Keratinocyte (primary cell): ENCODE results near the gene FANCD2. TPM values are rescaled to one million over a fixed set of nuclear protein-coding genes. Genes with fewer than 3 reads are reported as not detected.
A peak's percentile ranks its signal among the peaks of the same experiment; 100 is the strongest.
"Not testable (repeated sequence)": the region's sequence is repeated elsewhere in the genome, so short reads cannot be mapped to it uniquely, and the experiment has no call there.

Experiments used
- DNase-seq: peaks from one replicate; pipeline ENCODE4 v3.0.0-alpha.2; 2011; ENCODE audit warnings: low read depth, missing footprints, low spot score
- FAIRE-seq: peaks from 2 replicates; lab custom pipeline; 2011; peaks lifted over from hg19 to GRCh38; lab: Jason Lieb, UNC
- H2AFZ ChIP-seq: 2 replicates; pipeline ENCODE4 v1.6.0; 2012; ENCODE audit warnings: low read length, control low read depth, inconsistent platforms; ENCODE audit not compliant: control insufficient read depth
- H3K27ac ChIP-seq: 2 replicates; pipeline ENCODE4 v1.5.1; 2011; ENCODE audit warnings: low read length; ENCODE audit not compliant: control insufficient read depth, insufficient read depth
- H3K27me3 ChIP-seq: 3 replicates; pipeline ENCODE4 v1.6.0; 2011; ENCODE audit warnings: low read length; ENCODE audit not compliant: control insufficient read depth, insufficient read depth; ENCODE audit errors: extremely low read depth
- H3K36me3 ChIP-seq, 2 experiments: 2 replicates in 1 of 2; 3 replicates in 1 of 2; pipeline ENCODE4 v1.5.1; 2011; ENCODE audit warnings: low read length in 2 of 2, mild to moderate bottlenecking in 1 of 2; ENCODE audit not compliant: control insufficient read depth in 2 of 2, insufficient read depth in 2 of 2; ENCODE audit errors: extremely low read depth in 1 of 2
- H3K4me1 ChIP-seq: 3 replicates; pipeline ENCODE4 v1.5.1; 2011; ENCODE audit warnings: low read length; ENCODE audit not compliant: control insufficient read depth, insufficient read depth; ENCODE audit errors: extremely low read depth
- H3K4me2 ChIP-seq: 3 replicates; pipeline ENCODE4 v1.6.0; 2011; ENCODE audit warnings: low read depth, low read length; ENCODE audit not compliant: control insufficient read depth, insufficient read depth; ENCODE audit errors: extremely low read depth
- H3K4me3 ChIP-seq, 3 experiments: fragments of 200-600 bp in 1 of 3; sonication (generic) in 1 of 3; 2 replicates in 2 of 3; 3 replicates in 1 of 3; pipeline ENCODE4 v1.5.1; 2011 to 2016; ENCODE audit warnings: low read length in 3 of 3, mild to moderate bottlenecking in 3 of 3, control low read depth in 2 of 3, inconsistent platforms in 1 of 3, low read depth in 1 of 3, mixed read lengths in 1 of 3, mixed run types in 1 of 3, moderate library complexity in 1 of 3; ENCODE audit not compliant: control insufficient read depth in 2 of 3, insufficient read depth in 2 of 3; ENCODE audit errors: extremely low read depth in 1 of 3
- H3K79me2 ChIP-seq: 2 replicates; pipeline ENCODE4 v1.6.0; 2012; ENCODE audit warnings: low read length; ENCODE audit not compliant: control insufficient read depth, insufficient read depth
- H3K9ac ChIP-seq: 3 replicates; pipeline ENCODE4 v1.6.0; 2011; ENCODE audit warnings: low read length; ENCODE audit not compliant: control insufficient read depth, insufficient read depth; ENCODE audit errors: extremely low read depth
- H3K9me1 ChIP-seq: 3 replicates; pipeline ENCODE4 v1.6.0; 2011; ENCODE audit warnings: low read length; ENCODE audit not compliant: control insufficient read depth, insufficient read depth; ENCODE audit errors: extremely low read depth
- H3K9me3 ChIP-seq: 2 replicates; pipeline ENCODE4 v1.5.1; 2012; ENCODE audit warnings: low read depth, low read length; ENCODE audit not compliant: control insufficient read depth
- H4K20me1 ChIP-seq: 3 replicates; pipeline ENCODE4 v1.6.0; 2011; ENCODE audit warnings: low read length; ENCODE audit not compliant: control insufficient read depth, insufficient read depth; ENCODE audit errors: extremely low read depth
- EZH2 ChIP-seq: IDR thresholded peaks from one replicate; pipeline ENCODE4 v1.6.1; 2012; ENCODE audit warnings: inconsistent platforms, mild to moderate bottlenecking, low read length, moderate library complexity
- dilution Hi-C: fragments of 300-500 bp; cut with MboI; formaldehyde crosslinking; loops from one replicate; pipeline ENCODE4 v1.7.0; 2020; ENCODE audit warnings: low sequenced_read_pairs; ENCODE audit not compliant: extremely low pct_ligation_motif_present
- polyA plus RNA-seq, 5 experiments: library from polyadenylated mRNA; depleted of rRNA in 3 of 5; stranded (reverse) in 3 of 5; stranded (forward) in 1 of 5; unstranded in 1 of 5; fragments of >200 nt; gene quantifications; 1 replicate in 1 of 5; 2 replicates in 3 of 5; 3 replicates in 1 of 5; pipeline versions ENCODE4 v1.2.1 to v1.2.3, GENCODE V29; 2011 to 2012; ENCODE audit warnings: missing spikeins in 2 of 5, low read depth in 1 of 5, low replicate concordance in 1 of 5
- TF ChIP-seq, protein P1 (sequence below), 3 experiments: IDR thresholded peaks in 1 of 3; conservative IDR thresholded peaks in 1 of 3; optimal IDR thresholded peaks in 1 of 3; 2 replicates in 2 of 3; 3 replicates in 1 of 3; pipeline versions ENCODE3 to v1.5.1; 2011; ENCODE audit warnings: low read length in 3 of 3, mild to moderate bottlenecking in 3 of 3, moderate library complexity in 2 of 3, control low read depth in 1 of 3, inconsistent platforms in 1 of 3; ENCODE audit not compliant: insufficient read depth in 2 of 3; ENCODE audit errors: extremely low read depth in 1 of 3

The FANCD2 gene
- polyA plus RNA-seq, 1 donor (not counting 4 experiments of a cell fraction or from before 2014, with no cell fraction given) = 12.5 TPM

DNA sequence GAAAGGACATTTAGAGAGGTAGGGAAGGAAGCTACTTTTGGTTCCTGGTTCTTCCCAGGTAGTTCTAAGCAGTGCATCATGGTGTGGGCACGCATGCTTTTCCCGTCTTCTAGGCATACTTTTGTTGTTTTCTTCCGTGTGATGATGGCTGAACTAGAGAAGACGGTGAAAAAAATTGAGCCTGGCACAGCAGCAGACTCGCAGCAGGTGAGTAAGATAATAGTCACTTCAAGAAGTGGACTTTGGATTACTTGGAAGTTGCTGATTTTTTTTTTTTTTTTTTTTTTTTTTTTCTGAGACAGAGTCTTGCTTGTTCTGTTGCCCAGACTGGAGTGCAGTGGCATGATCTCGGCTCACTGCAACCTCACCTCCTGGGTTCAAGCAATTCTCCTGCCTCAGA is 63.9 kb downstream of the FANCD2 start:
- TF ChIP-seq EZH2 = no peak
- TF ChIP-seq, protein P1, sequence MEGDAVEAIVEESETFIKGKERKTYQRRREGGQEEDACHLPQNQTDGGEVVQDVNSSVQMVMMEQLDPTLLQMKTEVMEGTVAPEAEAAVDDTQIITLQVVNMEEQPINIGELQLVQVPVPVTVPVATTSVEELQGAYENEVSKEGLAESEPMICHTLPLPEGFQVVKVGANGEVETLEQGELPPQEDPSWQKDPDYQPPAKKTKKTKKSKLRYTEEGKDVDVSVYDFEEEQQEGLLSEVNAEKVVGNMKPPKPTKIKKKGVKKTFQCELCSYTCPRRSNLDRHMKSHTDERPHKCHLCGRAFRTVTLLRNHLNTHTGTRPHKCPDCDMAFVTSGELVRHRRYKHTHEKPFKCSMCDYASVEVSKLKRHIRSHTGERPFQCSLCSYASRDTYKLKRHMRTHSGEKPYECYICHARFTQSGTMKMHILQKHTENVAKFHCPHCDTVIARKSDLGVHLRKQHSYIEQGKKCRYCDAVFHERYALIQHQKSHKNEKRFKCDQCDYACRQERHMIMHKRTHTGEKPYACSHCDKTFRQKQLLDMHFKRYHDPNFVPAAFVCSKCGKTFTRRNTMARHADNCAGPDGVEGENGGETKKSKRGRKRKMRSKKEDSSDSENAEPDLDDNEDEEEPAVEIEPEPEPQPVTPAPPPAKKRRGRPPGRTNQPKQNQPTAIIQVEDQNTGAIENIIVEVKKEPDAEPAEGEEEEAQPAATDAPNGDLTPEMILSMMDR (optimal IDR thresholded peaks at IDR 0.05 in 1 of 3, IDR thresholded peaks at IDR 0.05 in 1 of 3, conservative IDR thresholded peaks at IDR 0.05 in 1 of 3; ENCODE audit: extremely low read depth in 1 of 3, insufficient read depth in 2 of 3, low read length in 3 of 3) = no peak
- Histone ChIP-seq H3K36me3 (peaks cover 0 to 7% of the 10 kb centered on the region in 2 experiments), H3K4me3 (no peak overlapping the region), H3K4me1 (peaks cover 13% of the 10 kb centered on the region), H3K9ac (no peak overlapping the region), H3K9me3 (no peaks in the 10 kb centered on the region), H2AFZ (no peak overlapping the region), H3K27ac (no peak overlapping the region), H3K9me1 (no peaks in the 10 kb centered on the region), H3K4me2 (no peak overlapping the region), H3K79me2 (no peaks in the 10 kb centered on the region), H3K27me3 (no peaks in the 10 kb centered on the region), H4K20me1 (no peaks in the 10 kb centered on the region)
- dilution Hi-C loops = no loop called here
- FAIRE-seq = no peak
- no peak for DNase-seq

DNA sequence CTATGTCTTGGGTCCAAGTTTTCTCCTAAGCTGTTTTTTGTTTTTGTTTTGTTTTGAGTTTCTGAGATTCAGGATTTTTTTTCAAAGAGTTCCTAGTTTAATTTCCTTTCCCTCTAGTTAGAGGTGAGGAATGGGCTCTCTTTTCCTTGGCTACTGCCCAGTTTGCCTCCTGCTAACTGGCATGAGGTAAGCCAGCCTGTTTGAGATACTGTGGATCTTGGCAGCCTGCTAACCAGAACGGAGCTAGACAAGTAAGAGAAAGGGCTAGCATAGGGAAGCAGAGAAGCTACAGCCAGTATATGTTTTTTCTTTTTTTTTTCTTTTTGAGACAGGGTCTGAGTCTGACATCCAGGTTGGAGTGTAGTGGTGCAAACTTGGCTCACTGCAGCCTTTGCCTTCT is 64.5 kb downstream of the FANCD2 start:
- not testable (repeated sequence) for H3K27ac ChIP-seq

DNA sequence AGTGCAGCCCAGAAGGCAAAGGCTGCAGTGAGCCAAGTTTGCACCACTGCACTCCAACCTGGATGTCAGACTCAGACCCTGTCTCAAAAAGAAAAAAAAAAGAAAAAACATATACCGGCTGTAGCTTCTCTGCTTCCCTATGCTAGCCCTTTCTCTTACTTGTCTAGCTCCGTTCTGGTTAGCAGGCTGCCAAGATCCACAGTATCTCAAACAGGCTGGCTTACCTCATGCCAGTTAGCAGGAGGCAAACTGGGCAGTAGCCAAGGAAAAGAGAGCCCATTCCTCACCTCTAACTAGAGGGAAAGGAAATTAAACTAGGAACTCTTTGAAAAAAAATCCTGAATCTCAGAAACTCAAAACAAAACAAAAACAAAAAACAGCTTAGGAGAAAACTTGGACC is 65.2 kb downstream of the FANCD2 start:
- FAIRE-seq, DNase-seq: not testable (repeated sequence)

More for the DNA sequence above, 64.5 kb downstream of the FANCD2 start:
- H4K20me1 ChIP-seq, H3K4me3 ChIP-seq, H3K9ac ChIP-seq, dilution Hi-C loops, H3K79me2 ChIP-seq, H3K9me1 ChIP-seq, H3K36me3 ChIP-seq, H3K27me3 ChIP-seq, H3K9me3 ChIP-seq, H3K4me2 ChIP-seq, DNase-seq, H2AFZ ChIP-seq: not testable (repeated sequence)
- peak; percentile 77 for FAIRE-seq
- peaks cover 10% of the 10 kb centered on the region for H3K4me1 ChIP-seq

More for the DNA sequence above, 65.2 kb downstream of the FANCD2 start:
- H4K20me1 ChIP-seq, H3K4me1 ChIP-seq, H3K9me3 ChIP-seq, H2AFZ ChIP-seq, H3K9me1 ChIP-seq, H3K36me3 ChIP-seq, H3K9ac ChIP-seq, H3K79me2 ChIP-seq, H3K4me3 ChIP-seq, H3K4me2 ChIP-seq, H3K27me3 ChIP-seq, dilution Hi-C loops, H3K27ac ChIP-seq: not testable (repeated sequence)
